Spleen (tissue), 11 donors: ENCODE data around the gene ASTN1. TPM values are rescaled to one million over a fixed set of nuclear protein-coding genes. Genes with fewer than 3 reads are reported as not detected.

Source experiments
- DNase-seq: peaks from one replicate; pipeline ENCODE4 v3.0.0-alpha.2; 2020
- H3K27ac ChIP-seq, 8 donors: fragments of 200-600 bp; sonication (generic) in 7 of 8; 1 replicate in 4 of 8; 2 replicates in 4 of 8; pipeline versions ENCODE4 v1.5.0 to v1.8.0; 2016 to 2021; ENCODE audit warnings: inconsistent platforms in 4 of 8, mild to moderate bottlenecking in 4 of 8, moderate library complexity in 1 of 8
- H3K27me3 ChIP-seq, 7 donors: fragments of 200-600 bp; sonication (generic) in 6 of 7; replicated peaks in 1 of 7; 1 replicate in 4 of 7; 2 replicates in 3 of 7; pipeline versions ENCODE4 v1.5.0 to v1.8.0; 2016 to 2021; ENCODE audit warnings: inconsistent platforms in 3 of 7, mild to moderate bottlenecking in 1 of 7
- H3K36me3 ChIP-seq, 6 donors: fragments of 200-600 bp; sonication (generic) in 5 of 6; 1 replicate in 4 of 6; 2 replicates in 2 of 6; pipeline versions ENCODE4 v1.5.0 to v1.8.0; 2016 to 2021; ENCODE audit warnings: inconsistent platforms in 2 of 6
- H3K4me1 ChIP-seq, 6 donors: fragments of 200-600 bp; sonication (generic) in 5 of 6; 1 replicate in 3 of 6; 2 replicates in 3 of 6; pipeline versions ENCODE4 v1.5.0 to v1.8.0; 2016 to 2021; ENCODE audit warnings: inconsistent platforms in 3 of 6
- H3K4me3 ChIP-seq, 8 donors: fragments of 200-600 bp; sonication (generic) in 7 of 8; 1 replicate in 4 of 8; 2 replicates in 4 of 8; pipeline versions ENCODE4 v1.5.0 to v1.8.0; 2016 to 2021; ENCODE audit warnings: inconsistent platforms in 4 of 8, mild to moderate bottlenecking in 4 of 8, moderate library complexity in 2 of 8
- H3K9me3 ChIP-seq, 8 donors: fragments of 200-600 bp; sonication (generic) in 7 of 8; 1 replicate in 4 of 8; 2 replicates in 4 of 8; pipeline versions ENCODE4 v1.5.0 to v1.8.0; 2016 to 2021; ENCODE audit warnings: inconsistent platforms in 4 of 8
- POLR2A ChIP-seq, 3 donors: fragments of 450-650 bp; IDR thresholded peaks; one replicate each; pipeline ENCODE4 v1.5.1; 2017; ENCODE audit warnings: antibody characterized with exemption in 3 of 3, mild to moderate bottlenecking in 1 of 3
- POLR2AphosphoS5 ChIP-seq, 3 donors: sonication (generic); formaldehyde crosslinking; IDR thresholded peaks; one replicate each; pipeline ENCODE4 v1.5.1; 2017; ENCODE audit warnings: antibody characterized with exemption in 3 of 3
- WGBS, 5 donors: extraction: QIAGEN DNeasy Blood & Tissue Kit in 3 of 5; methylation state at CpG; one replicate each; pipeline versions ENCODE4 v1.1.5 to v1.1.7; 2013 to 2018; 5-methylcytosine and 5-hydroxymethylcytosine counted together
- intact Hi-C: fragments of 100-400 bp; cut with DNase I; formaldehyde crosslinking; loops from one replicate; pipeline ENCODE4 v1.15.0; 2023; ENCODE audit warnings: low total_unique reads
- polyA plus RNA-seq, 3 donors: library from polyadenylated mRNA; stranded (reverse); fragments of 200-250 nt; gene quantifications; one replicate each; pipeline ENCODE4 v1.2.1, GENCODE V29; 2013
- total RNA-seq, 7 donors: library from RNA; depleted of rRNA in 3 of 7; stranded (reverse); fragments of >200 nt in 3 of 7; fragmentation: NEBNext Ultra II Directional in 4 of 7; extraction: Animal tissue kit (Norgen Biotek cat#: 25700) in 4 of 7; gene quantifications; one replicate each; pipeline versions ENCODE4 v1.1.0 to v1.2.1, GENCODE V29; 2016 to 2021
- TF ChIP-seq, protein P1 (sequence below), 11 experiments: fragments of 200-600 bp in 7 of 11; fragments of 450-650 bp in 4 of 11; sonication (generic) in 4 of 11; IDR thresholded peaks in 8 of 11; conservative IDR thresholded peaks in 3 of 11; 1 replicate in 7 of 11; 2 replicates in 4 of 11; pipeline versions ENCODE4 v1.4.0 to v1.8.0; 2016 to 2021; ENCODE audit warnings: antibody characterized with exemption in 11 of 11, inconsistent platforms in 4 of 11, mild to moderate bottlenecking in 1 of 11
- donor health status: healthy with polysubstance abuse.
- donor health status: DM: no; HTN: no; CAD: no; lungs with moderate emphysema.
- donor health status: DM: no; HTN: no; CAD: no.
- donor health status: Bipolar disorder and iron deficiency.
- donor health status: healthy.
- donor health status: DM: no; HTN: no; CAD: no.
- donor health status: DM: yes; HTN: yes; CAD: no.

ASTN1 gene
- total and polyA plus RNA-seq, 10 donors, result 0.56 to 7.5 (median 4.2) TPM

- H3K36me3 ChIP-seq, result no peaks in the 10 kb centered on the region
- H3K27ac ChIP-seq, result no peak overlapping the region
- no peaks in the 10 kb centered on the region for H3K9me3 ChIP-seq
- WGBS, 5 donors, result 72 to 86% (median 80%) methylated on average over 5 of the region's 5 CpGs
- no peaks in the 10 kb centered on the region for H3K27me3 ChIP-seq
- H3K4me3 ChIP-seq, result no peak overlapping the region
- H3K4me1 ChIP-seq, result no peaks in the 10 kb centered on the region
- intact Hi-C loops, result no loop called here
- no peak for TF ChIP-seq POLR2A (IDR thresholded peaks at IDR 0.05)
- no peak for TF ChIP-seq POLR2AphosphoS5 (IDR thresholded peaks at IDR 0.05)
- TF ChIP-seq, protein P1, sequence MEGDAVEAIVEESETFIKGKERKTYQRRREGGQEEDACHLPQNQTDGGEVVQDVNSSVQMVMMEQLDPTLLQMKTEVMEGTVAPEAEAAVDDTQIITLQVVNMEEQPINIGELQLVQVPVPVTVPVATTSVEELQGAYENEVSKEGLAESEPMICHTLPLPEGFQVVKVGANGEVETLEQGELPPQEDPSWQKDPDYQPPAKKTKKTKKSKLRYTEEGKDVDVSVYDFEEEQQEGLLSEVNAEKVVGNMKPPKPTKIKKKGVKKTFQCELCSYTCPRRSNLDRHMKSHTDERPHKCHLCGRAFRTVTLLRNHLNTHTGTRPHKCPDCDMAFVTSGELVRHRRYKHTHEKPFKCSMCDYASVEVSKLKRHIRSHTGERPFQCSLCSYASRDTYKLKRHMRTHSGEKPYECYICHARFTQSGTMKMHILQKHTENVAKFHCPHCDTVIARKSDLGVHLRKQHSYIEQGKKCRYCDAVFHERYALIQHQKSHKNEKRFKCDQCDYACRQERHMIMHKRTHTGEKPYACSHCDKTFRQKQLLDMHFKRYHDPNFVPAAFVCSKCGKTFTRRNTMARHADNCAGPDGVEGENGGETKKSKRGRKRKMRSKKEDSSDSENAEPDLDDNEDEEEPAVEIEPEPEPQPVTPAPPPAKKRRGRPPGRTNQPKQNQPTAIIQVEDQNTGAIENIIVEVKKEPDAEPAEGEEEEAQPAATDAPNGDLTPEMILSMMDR (IDR thresholded peaks at IDR 0.05 in 8 of 11, conservative IDR thresholded peaks at IDR 0.05 in 3 of 11), result no peak
- no peak for DNase-seq
Observed at GRCh38 chr1:176820391-176821031, 344.0 kb downstream of the ASTN1 start.

GRCh38 chr1:176816232-176816631 is 348.3 kb downstream of the ASTN1 start:
- H3K27me3 ChIP-seq, result no peaks in the 10 kb centered on the region
- H3K36me3 ChIP-seq, result no peaks in the 10 kb centered on the region
- intact Hi-C loops, result no loop called here
- no peak for TF ChIP-seq POLR2AphosphoS5 (IDR thresholded peaks at IDR 0.05)
- no peak for TF ChIP-seq POLR2A (IDR thresholded peaks at IDR 0.05)
- TF ChIP-seq, protein P1 (IDR thresholded peaks at IDR 0.05 in 8 of 11, conservative IDR thresholded peaks at IDR 0.05 in 3 of 11), result no peak
- WGBS, 5 donors, result 79 to 95% (median 92%) methylated on average over 3 of the region's 3 CpGs
- H3K4me3 ChIP-seq, result no peak overlapping the region
- no peak overlapping the region for H3K27ac ChIP-seq
- H3K9me3 ChIP-seq, result peaks cover 0 to 3% (median 0%) of the 10 kb centered on the region in 8 donors
- no peak for DNase-seq
- no peaks in the 10 kb centered on the region for H3K4me1 ChIP-seq

DNA sequence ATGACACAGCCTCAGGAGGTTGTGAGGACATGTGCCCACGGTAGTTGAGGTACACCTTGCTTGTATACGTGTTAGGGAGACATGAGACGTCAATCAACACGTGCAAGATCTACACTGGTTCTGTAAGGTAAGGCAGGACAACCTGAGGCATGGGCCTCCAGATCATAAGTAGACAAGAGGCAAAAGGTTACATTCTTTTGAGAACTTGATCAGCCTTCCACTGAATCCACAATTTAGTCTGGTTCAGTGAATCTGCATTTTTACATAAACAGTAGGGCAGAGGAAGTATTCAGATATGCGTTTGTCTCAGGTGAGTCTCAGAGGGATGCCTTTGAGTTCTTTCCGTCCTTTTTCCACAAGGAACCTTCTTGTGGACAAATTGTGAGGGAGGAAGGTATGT is 348.9 kb downstream of the ASTN1 start:
- no peak overlapping the region for H3K4me3 ChIP-seq
- H3K27ac ChIP-seq, result no peak overlapping the region
- DNase-seq, result no peak
- intact Hi-C loops, result no loop called here
- H3K27me3 ChIP-seq, result no peaks in the 10 kb centered on the region
- peaks cover 0 to 3% (median 0%) of the 10 kb centered on the region in 8 donors for H3K9me3 ChIP-seq
- 79 to 84% (median 81%) methylated on average over 6 of the region's 6 CpGs for WGBS, 5 donors
- no peak for TF ChIP-seq POLR2AphosphoS5 (IDR thresholded peaks at IDR 0.05)
- no peak for TF ChIP-seq POLR2A (IDR thresholded peaks at IDR 0.05)
- TF ChIP-seq, protein P1 (IDR thresholded peaks at IDR 0.05 in 8 of 11, conservative IDR thresholded peaks at IDR 0.05 in 3 of 11), result no peak
- H3K36me3 ChIP-seq, result no peaks in the 10 kb centered on the region
- no peaks in the 10 kb centered on the region for H3K4me1 ChIP-seq

DNA sequence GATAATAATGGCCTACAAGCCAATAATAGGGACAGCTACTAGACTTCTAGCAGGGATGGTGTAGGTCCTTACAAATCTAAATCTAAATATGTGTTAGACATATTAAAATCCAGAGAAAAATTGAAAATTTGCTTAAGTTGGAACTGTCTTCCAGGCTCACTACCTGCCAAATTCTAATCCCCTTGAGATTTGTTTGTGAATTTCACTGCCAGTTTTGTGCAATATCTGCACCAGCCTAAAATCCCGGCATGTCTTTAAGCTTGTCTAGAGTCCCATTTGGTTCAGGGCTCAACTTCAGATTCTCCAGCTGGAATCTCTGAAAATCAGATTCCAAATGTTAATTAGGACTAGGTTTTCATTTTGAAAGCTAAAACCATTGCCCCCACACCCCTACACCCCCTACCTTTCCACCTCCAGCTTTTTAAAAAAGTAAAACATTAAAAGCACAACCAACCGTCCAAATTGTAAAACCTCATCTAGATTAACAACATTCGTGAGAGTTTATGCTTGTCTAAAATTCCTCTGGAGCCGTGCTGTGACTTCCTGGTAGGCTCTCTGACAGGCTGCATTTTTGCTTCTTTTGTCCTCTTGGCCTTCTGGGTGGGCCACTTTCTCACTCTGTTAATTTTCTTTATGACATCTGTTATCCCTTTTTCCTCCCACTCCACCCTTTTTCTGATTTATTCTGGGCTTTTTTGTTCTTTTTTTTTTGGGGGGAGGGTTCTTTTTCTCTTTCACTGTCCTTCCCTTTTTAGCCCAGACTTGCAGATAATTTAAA is 352.8 kb downstream of the ASTN1 start:
- intact Hi-C loops, result no loop called here
- Histone ChIP-seq H3K27me3 (no peaks in the 10 kb centered on the region), H3K4me3 (no peak overlapping the region), H3K9me3 (peaks cover 0 to 3% (median 0%) of the 10 kb centered on the region in 8 donors), H3K36me3 (no peaks in the 10 kb centered on the region), H3K27ac (no peak overlapping the region), H3K4me1 (no peaks in the 10 kb centered on the region)
- TF ChIP-seq POLR2AphosphoS5 (IDR thresholded peaks at IDR 0.05), result no peak
- TF ChIP-seq, protein P1 (IDR thresholded peaks at IDR 0.05 in 8 of 11, conservative IDR thresholded peaks at IDR 0.05 in 3 of 11), result no peak
- no peak for TF ChIP-seq POLR2A (IDR thresholded peaks at IDR 0.05)
- DNase-seq, result no peak
- WGBS, 5 donors, result 35 to 46% (median 41%) methylated on average over 4 of the region's 4 CpGs
